Mammary microvascular endothelial cell (primary cell): ENCODE measurements around the gene FCRL6. TPM values are rescaled to one million over a fixed set of nuclear protein-coding genes. Genes with fewer than 3 reads are reported as not detected.

Experiments
- total RNA-seq: library from RNA; depleted of rRNA; stranded (reverse); fragments of >200 nt; gene quantifications from 2 replicates; pipeline ENCODE4 v1.2.3, GENCODE V29; 2015

The FCRL6 gene, protein sequence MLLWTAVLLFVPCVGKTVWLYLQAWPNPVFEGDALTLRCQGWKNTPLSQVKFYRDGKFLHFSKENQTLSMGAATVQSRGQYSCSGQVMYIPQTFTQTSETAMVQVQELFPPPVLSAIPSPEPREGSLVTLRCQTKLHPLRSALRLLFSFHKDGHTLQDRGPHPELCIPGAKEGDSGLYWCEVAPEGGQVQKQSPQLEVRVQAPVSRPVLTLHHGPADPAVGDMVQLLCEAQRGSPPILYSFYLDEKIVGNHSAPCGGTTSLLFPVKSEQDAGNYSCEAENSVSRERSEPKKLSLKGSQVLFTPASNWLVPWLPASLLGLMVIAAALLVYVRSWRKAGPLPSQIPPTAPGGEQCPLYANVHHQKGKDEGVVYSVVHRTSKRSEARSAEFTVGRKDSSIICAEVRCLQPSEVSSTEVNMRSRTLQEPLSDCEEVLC
- total RNA-seq, result not detected in 2 replicates

GRCh38 chr1:159802111-159802510 lies at the start of gene FCRL6:
Gene FCRL6, plus strand, starts transcription at chr1:159802360. Its CDS starts 65 bp downstream, at chr1:159802425.

GRCh38 chr1:159780583-159781582 lies 21.3 kb upstream of the FCRL6 start, which contains the start of gene DUSP23:
Gene DUSP23, plus strand, starts transcription at chr1:159780962. Its CDS starts 139 bp downstream, at chr1:159781101.

GRCh38 chr1:159826441-159827101 lies 24.4 kb downstream of the FCRL6 start, which contains the start of gene SLAMF8:
Gene SLAMF8, plus strand, starts transcription at chr1:159826873. Its CDS starts 26 bp downstream, at chr1:159826899.

DNA sequence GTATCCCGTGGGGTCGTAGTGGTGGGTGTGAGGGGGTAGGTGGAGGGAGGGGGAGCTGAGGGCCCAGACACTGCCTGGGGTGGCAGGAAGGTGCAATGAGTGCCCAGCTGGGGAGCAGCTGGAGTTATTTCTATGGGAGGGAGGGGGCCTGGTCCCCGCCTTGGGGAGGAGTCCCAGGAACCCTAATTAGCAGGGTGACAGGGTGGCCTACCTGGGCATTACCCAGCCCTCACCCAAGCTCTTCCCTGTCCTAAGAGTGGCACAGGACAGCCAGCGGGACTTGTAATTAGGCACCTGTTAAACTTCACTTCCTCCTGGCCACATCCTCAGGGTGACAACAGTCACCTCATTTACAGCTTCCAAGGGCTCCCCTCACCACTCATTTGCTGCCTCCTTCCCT lies 60.4 kb downstream of the FCRL6 start, which contains the start of gene VSIG8:
VSIG8 (minus strand) TSS at position 101 of the 400 bp plus-strand sequence. CDS start 136 bp downstream, outside the sequence.

Other genes starting within 250 kb of the FCRL6 start
- not detected in 2 replicates for gene APCS, start 214.5 kb upstream of the FCRL6 start, total RNA-seq
- gene CRP, start 87.8 kb upstream of the FCRL6 start, total RNA-seq, result not detected in 2 replicates
- gene DUSP23, start 21.4 kb upstream of the FCRL6 start, total RNA-seq, result 57.1 and 72.2 TPM in 2 replicates
- not detected in 2 replicates for gene SLAMF8, start 24.5 kb downstream of the FCRL6 start, total RNA-seq
- gene VSIG8, start 60.3 kb downstream of the FCRL6 start, total RNA-seq, result not detected in 2 replicates
- 0.89 and 1.9 TPM in 2 replicates for gene CFAP45, start 97.8 kb downstream of the FCRL6 start, total RNA-seq
- 869 and 920 TPM in 2 replicates for gene TAGLN2, start 123.1 kb downstream of the FCRL6 start, total RNA-seq
- not detected in 2 replicates for gene IGSF9, start 143.3 kb downstream of the FCRL6 start, total RNA-seq
- gene SLAMF9, start 151.9 kb downstream of the FCRL6 start, total RNA-seq, result not detected in 2 replicates
- 2.0 and 3.1 TPM in 2 replicates for gene PIGM, start 229.6 kb downstream of the FCRL6 start, total RNA-seq